HCT116 (cell line): ENCODE results near the gene ZC2HC1C. TPM values are rescaled to one million over a fixed set of nuclear protein-coding genes. Genes with fewer than 3 reads are reported as not detected.

Source experiments
- ATAC-seq: fragments of 200-7000 bp; cut with Tn5 transposase; 2 replicates; pipeline ENCODE4 v1.9.1; 2020; ENCODE audit warnings: mild to moderate bottlenecking, moderate library complexity
- BruUV-seq: library from RNA; stranded (reverse); fragments of 400-500 nt; replicated peaks from 2 replicates; lab custom pipeline; 2021; lab: Mats Ljungman, UMichigan
- CTCF ChIA-PET: fragments of 300-600 bp; sonication (Branson Sonifier 250); formaldehyde crosslinking; loops from one replicate; lab custom pipeline; 2021; ENCODE audit warnings: antibody characterized with exemption; lab: Charles Lee
- POLR2A ChIA-PET: fragments of 300-600, 350-600 bp; sonication (Branson Sonifier 250); formaldehyde crosslinking; loops from one replicate; lab custom pipeline; 2021; ENCODE audit warnings: antibody characterized with exemption; lab: Charles Lee
- RAD21 ChIA-PET, 2 experiments: fragments of 300-600 bp; sonication (Branson Sonifier 250); formaldehyde crosslinking; loops; one replicate each; lab custom pipeline; 2023; ENCODE audit warnings: low total read pairs in 2 of 2; ENCODE audit not compliant: uncharacterized antibody in 2 of 2, unreplicated experiment in 2 of 2, low non-redundant PET in 1 of 2; lab: Charles Lee
- DNase-seq: peaks from one replicate; pipeline ENCODE4 v3.0.0-alpha.2; 2010; ENCODE audit warnings: low read depth, low spot score
- H2AFZ ChIP-seq: fragments of 200-600 bp; shearing (Covaris generic), sonication (generic); 2 replicates; pipeline ENCODE4 v1.6.1; 2017; ENCODE audit warnings: low read depth, mixed run types, mixed read lengths, antibody characterized with exemption, low read length; ENCODE audit not compliant: poor library complexity, severe bottlenecking
- H3K27ac ChIP-seq: 2 replicates; pipeline ENCODE4 v1.5.1; 2012; ENCODE audit warnings: low read depth, low read length
- H3K27me3 ChIP-seq: fragments of 200-600 bp; sonication (generic); 2 replicates; pipeline ENCODE4 v1.6.1; 2016; ENCODE audit warnings: mixed run types, low read length, mixed read lengths; ENCODE audit not compliant: insufficient read depth
- H3K36me3 ChIP-seq, 2 experiments: fragments of 200-500 bp in 1 of 2; fragments of 200-600 bp in 1 of 2; sonication (Bioruptor generic) in 1 of 2; sonication (generic) in 1 of 2; 2 replicates each; pipeline versions ENCODE4 v1.5.1 to v1.6.1; 2014 to 2016; ENCODE audit warnings: low read length in 2 of 2, inconsistent platforms in 1 of 2, mixed read lengths in 1 of 2, mixed run types in 1 of 2; ENCODE audit not compliant: insufficient read depth in 2 of 2, control insufficient read depth in 1 of 2
- H3K4me1 ChIP-seq, 2 experiments: fragments of 200-600 bp in 1 of 2; sonication (generic) in 1 of 2; 2 replicates each; pipeline versions ENCODE4 v1.5.1 to v1.6.1; 2012 to 2017; ENCODE audit warnings: low read length in 2 of 2, inconsistent platforms in 1 of 2, mild to moderate bottlenecking in 1 of 2, mixed read lengths in 1 of 2, mixed run types in 1 of 2, moderate library complexity in 1 of 2; ENCODE audit not compliant: insufficient read depth in 2 of 2, control insufficient read depth in 1 of 2
- H3K4me2 ChIP-seq: fragments of 200-600 bp; sonication (generic); 2 replicates; pipeline ENCODE4 v1.6.1; 2017; ENCODE audit warnings: mixed run types, low read length, mixed read lengths
- H3K4me3 ChIP-seq, 2 experiments: fragments of 200-600 bp in 1 of 2; sonication (generic) in 1 of 2; replicated peaks in 1 of 2; 2 replicates each; pipeline ENCODE4 v1.5.1; 2011 to 2016; ENCODE audit warnings: low read length in 2 of 2, control low read depth in 1 of 2, low read depth in 1 of 2, mild to moderate bottlenecking in 1 of 2, mixed read lengths in 1 of 2, mixed run types in 1 of 2
- H3K79me2 ChIP-seq: fragments of 200-600 bp; sonication (generic); 2 replicates; pipeline ENCODE4 v1.6.1; 2017; ENCODE audit warnings: mild to moderate bottlenecking, mixed run types, low read length, moderate library complexity, mixed read lengths; ENCODE audit not compliant: insufficient read depth
- H3K9ac ChIP-seq: fragments of 200-600 bp; sonication (generic); 2 replicates; pipeline ENCODE4 v1.6.1; 2016; ENCODE audit warnings: low read length, mixed read lengths
- H3K9me2 ChIP-seq: fragments of 200-600 bp; sonication (generic), shearing (Covaris generic); 2 replicates; pipeline ENCODE4 v1.6.1; 2017; ENCODE audit warnings: mixed run types, mild to moderate bottlenecking, moderate library complexity; ENCODE audit not compliant: insufficient read depth
- H3K9me3 ChIP-seq, 2 experiments: fragments of 200-500 bp in 1 of 2; fragments of 200-600 bp in 1 of 2; sonication (Bioruptor generic) in 1 of 2; sonication (generic) in 1 of 2; 2 replicates each; pipeline ENCODE4 v1.6.1; 2014 to 2017; ENCODE audit warnings: low read length in 2 of 2, mixed read lengths in 2 of 2, inconsistent platforms in 1 of 2, low read depth in 1 of 2, mild to moderate bottlenecking in 1 of 2, mixed run types in 1 of 2, moderate library complexity in 1 of 2; ENCODE audit not compliant: control insufficient read depth in 1 of 2, insufficient read depth in 1 of 2
- H4K20me1 ChIP-seq: fragments of 200-600 bp; sonication (generic), shearing (Covaris generic); 2 replicates; pipeline ENCODE4 v1.6.1; 2017; ENCODE audit warnings: mixed run types, mild to moderate bottlenecking, moderate library complexity; ENCODE audit not compliant: insufficient read depth
- ELF1 ChIP-seq: IDR thresholded peaks from 2 replicates; pipeline ENCODE4 v1.6.1; 2012; ENCODE audit warnings: low read depth, borderline replicate concordance
- EZH2 ChIP-seq: fragments of 200-600 bp; sonication (generic); IDR thresholded peaks from 2 replicates; pipeline ENCODE4 v1.6.1; 2017; ENCODE audit warnings: antibody characterized with exemption, mixed run types
- FOSL1 ChIP-seq: IDR thresholded peaks from 2 replicates; pipeline ENCODE4 v1.6.1; 2012; ENCODE audit warnings: low read depth
- POLR2A ChIP-seq: IDR thresholded peaks from 2 replicates; pipeline ENCODE4 v1.7.0; 2011; ENCODE audit warnings: borderline replicate concordance; ENCODE audit not compliant: insufficient read depth, insufficient read length; ENCODE audit errors: extremely low read depth
- RAD21 ChIP-seq: IDR thresholded peaks from 2 replicates; pipeline ENCODE4 v1.6.1; 2012; ENCODE audit warnings: low read depth, mild to moderate bottlenecking
- YY1 ChIP-seq: IDR thresholded peaks from 2 replicates; pipeline ENCODE4 v1.6.1; 2011; ENCODE audit warnings: low read length, low read depth, moderate library complexity, mild to moderate bottlenecking; ENCODE audit not compliant: insufficient replicate concordance; ENCODE audit errors: extremely low read depth
- ZFX ChIP-seq: fragments of 450-650 bp; IDR thresholded peaks from 2 replicates; pipeline ENCODE4 v1.6.1; 2017
- ZNF274 ChIP-seq: fragments of 200-500 bp; sonication (Bioruptor generic); IDR thresholded peaks from 2 replicates; pipeline ENCODE4 v1.6.1; 2014; ENCODE audit warnings: mild to moderate bottlenecking, low read depth, low read length, inconsistent platforms
- intact Hi-C: fragments of 100-400 bp; cut with micrococcal nuclease; formaldehyde crosslinking; loops from 2 replicates; pipeline ENCODE4 v1.10.0; 2022
- total RNA-seq: library from RNA; stranded (reverse); gene quantifications from one replicate; pipeline ENCODE4 v1.2.1, GENCODE V29; 2021; ENCODE audit not compliant: unreplicated experiment
- TF ChIP-seq, protein P1 (sequence below), 3 experiments: fragments of 200-600 bp in 1 of 3; sonication (generic) in 1 of 3; IDR thresholded peaks in 2 of 3; conservative IDR thresholded peaks in 1 of 3; 2 replicates each; pipeline ENCODE4 v1.5.1; 2012 to 2017; ENCODE audit warnings: low read depth in 2 of 3, low read length in 2 of 3, antibody characterized with exemption in 1 of 3, borderline replicate concordance in 1 of 3, control low read depth in 1 of 3, mild to moderate bottlenecking in 1 of 3, mixed read lengths in 1 of 3, mixed run types in 1 of 3, moderate library complexity in 1 of 3; ENCODE audit not compliant: insufficient read depth in 1 of 3
- TF ChIP-seq, protein P2 (sequence below): IDR thresholded peaks from 2 replicates; pipeline ENCODE4 v1.6.1; 2012
- TF ChIP-seq, protein P3 (sequence below): IDR thresholded peaks from 2 replicates; pipeline ENCODE4 v1.6.1; 2012
- TF ChIP-seq, protein P4 (sequence below): IDR thresholded peaks from 2 replicates; pipeline ENCODE4 v1.6.1; 2011; ENCODE audit warnings: mild to moderate bottlenecking, low read length, moderate library complexity; ENCODE audit not compliant: insufficient replicate concordance; ENCODE audit errors: extremely low read depth

Gene ZC2HC1C
- total RNA-seq, 1 experiment from 2014 or later = 0.98 TPM

DNA sequence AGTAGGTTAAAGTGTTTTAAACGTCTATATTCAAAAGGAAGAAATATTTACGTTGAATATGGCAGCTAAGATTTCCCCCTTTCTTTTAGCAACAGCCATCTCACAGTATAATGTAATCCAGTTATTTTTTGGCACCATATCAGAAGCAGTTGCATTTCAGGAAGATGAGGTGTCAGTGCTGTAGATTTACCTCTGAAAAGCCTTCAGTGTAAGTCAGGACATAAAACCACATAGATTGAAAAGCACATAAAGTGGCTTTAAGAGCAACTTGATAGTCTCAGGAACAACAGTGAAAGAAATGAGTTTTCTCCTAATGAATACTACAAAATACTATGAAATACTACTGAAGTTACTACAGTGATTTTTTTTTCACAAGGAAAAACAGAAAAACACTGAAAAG, 25.1 kb upstream of the ZC2HC1C start:
- ChIA-PET POLR2A (no interaction called here), RAD21 (no interaction called here), CTCF (no interaction called here)
- Histone ChIP-seq H3K27me3 (no peaks in the 10 kb centered on the region), H4K20me1 (no peaks in the 10 kb centered on the region), H3K27ac (no peak overlapping the region), H3K4me3 (no peak overlapping the region), H3K4me2 (no peak overlapping the region), H3K79me2 (peaks cover 3% of the 10 kb centered on the region; the same call in 1 of the 2 replicates), H2AFZ (no peak overlapping the region), H3K9me3 (no peaks in the 10 kb centered on the region), H3K4me1 (peaks cover 7 to 16% of the 10 kb centered on the region in 2 experiments; a peak in 3 of 4 replicates), H3K36me3 (peaks cover 0 to 5% of the 10 kb centered on the region in 2 experiments; a peak in 2 of 4 replicates), H3K9ac (no peak overlapping the region), H3K9me2 (no peaks in the 10 kb centered on the region)
- intact Hi-C loops = no loop called here
- no peak for DNase-seq
- no TSS peak for BruUV-seq
- no peak for ATAC-seq
- TF ChIP-seq EZH2 = no peak
- TF ChIP-seq ZFX = no peak
- no peak for TF ChIP-seq ZNF274
- no peak for TF ChIP-seq YY1
- TF ChIP-seq, protein P1, sequence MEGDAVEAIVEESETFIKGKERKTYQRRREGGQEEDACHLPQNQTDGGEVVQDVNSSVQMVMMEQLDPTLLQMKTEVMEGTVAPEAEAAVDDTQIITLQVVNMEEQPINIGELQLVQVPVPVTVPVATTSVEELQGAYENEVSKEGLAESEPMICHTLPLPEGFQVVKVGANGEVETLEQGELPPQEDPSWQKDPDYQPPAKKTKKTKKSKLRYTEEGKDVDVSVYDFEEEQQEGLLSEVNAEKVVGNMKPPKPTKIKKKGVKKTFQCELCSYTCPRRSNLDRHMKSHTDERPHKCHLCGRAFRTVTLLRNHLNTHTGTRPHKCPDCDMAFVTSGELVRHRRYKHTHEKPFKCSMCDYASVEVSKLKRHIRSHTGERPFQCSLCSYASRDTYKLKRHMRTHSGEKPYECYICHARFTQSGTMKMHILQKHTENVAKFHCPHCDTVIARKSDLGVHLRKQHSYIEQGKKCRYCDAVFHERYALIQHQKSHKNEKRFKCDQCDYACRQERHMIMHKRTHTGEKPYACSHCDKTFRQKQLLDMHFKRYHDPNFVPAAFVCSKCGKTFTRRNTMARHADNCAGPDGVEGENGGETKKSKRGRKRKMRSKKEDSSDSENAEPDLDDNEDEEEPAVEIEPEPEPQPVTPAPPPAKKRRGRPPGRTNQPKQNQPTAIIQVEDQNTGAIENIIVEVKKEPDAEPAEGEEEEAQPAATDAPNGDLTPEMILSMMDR (IDR thresholded peaks at IDR 0.05 in 2 of 3, conservative IDR thresholded peaks at IDR 0.05 in 1 of 3; ENCODE audit: borderline replicate concordance in 1 of 3, insufficient read depth in 1 of 3, low read depth in 2 of 3, low read length in 2 of 3) = no peak
- no peak for TF ChIP-seq RAD21
- no peak for TF ChIP-seq POLR2A
- TF ChIP-seq, protein P2, sequence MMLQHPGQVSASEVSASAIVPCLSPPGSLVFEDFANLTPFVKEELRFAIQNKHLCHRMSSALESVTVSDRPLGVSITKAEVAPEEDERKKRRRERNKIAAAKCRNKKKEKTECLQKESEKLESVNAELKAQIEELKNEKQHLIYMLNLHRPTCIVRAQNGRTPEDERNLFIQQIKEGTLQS = no peak
- TF ChIP-seq ELF1 = no peak
- no peak for TF ChIP-seq FOSL1
- TF ChIP-seq, protein P3, sequence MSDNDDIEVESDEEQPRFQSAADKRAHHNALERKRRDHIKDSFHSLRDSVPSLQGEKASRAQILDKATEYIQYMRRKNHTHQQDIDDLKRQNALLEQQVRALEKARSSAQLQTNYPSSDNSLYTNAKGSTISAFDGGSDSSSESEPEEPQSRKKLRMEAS = no peak
- TF ChIP-seq, protein P4, sequence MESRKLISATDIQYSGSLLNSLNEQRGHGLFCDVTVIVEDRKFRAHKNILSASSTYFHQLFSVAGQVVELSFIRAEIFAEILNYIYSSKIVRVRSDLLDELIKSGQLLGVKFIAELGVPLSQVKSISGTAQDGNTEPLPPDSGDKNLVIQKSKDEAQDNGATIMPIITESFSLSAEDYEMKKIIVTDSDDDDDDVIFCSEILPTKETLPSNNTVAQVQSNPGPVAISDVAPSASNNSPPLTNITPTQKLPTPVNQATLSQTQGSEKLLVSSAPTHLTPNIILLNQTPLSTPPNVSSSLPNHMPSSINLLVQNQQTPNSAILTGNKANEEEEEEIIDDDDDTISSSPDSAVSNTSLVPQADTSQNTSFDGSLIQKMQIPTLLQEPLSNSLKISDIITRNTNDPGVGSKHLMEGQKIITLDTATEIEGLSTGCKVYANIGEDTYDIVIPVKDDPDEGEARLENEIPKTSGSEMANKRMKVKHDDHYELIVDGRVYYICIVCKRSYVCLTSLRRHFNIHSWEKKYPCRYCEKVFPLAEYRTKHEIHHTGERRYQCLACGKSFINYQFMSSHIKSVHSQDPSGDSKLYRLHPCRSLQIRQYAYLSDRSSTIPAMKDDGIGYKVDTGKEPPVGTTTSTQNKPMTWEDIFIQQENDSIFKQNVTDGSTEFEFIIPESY = no peak
